GM12892 (cell line): ENCODE data around the gene FAM171A2.

Source experiments
- POLR2A ChIP-seq: IDR thresholded peaks from 2 replicates; pipeline ENCODE4 v1.6.1; 2011; ENCODE audit warnings: low read depth, low read length, control low read depth
- POLR2AphosphoS5 ChIP-seq: IDR thresholded peaks from 2 replicates; pipeline ENCODE4 v1.6.1; 2011; ENCODE audit warnings: low read depth, low read length, control low read depth
- TAF1 ChIP-seq: IDR thresholded peaks from 2 replicates; pipeline ENCODE4 v1.6.1; 2011; ENCODE audit warnings: low read depth, mild to moderate bottlenecking, control low read depth, low read length, borderline replicate concordance

GRCh38 chr17:44314031-44314430, 49.6 kb downstream of the FAM171A2 start:
- TF ChIP-seq POLR2A (no peak), POLR2AphosphoS5 (no peak), TAF1 (no peak)
